IPS-20b (cell line): Measurements from ENCODE around the gene TGM1.
"Not testable (repeated sequence)": the region's sequence is repeated elsewhere in the genome, so short reads cannot be mapped to it uniquely, and the experiment has no call there.

ENCODE experiments used
- H3K27ac ChIP-seq: one replicate; pipeline ENCODE4 v1.5.1; 2013; ENCODE audit warnings: low read length
- H3K27me3 ChIP-seq: 2 replicates; pipeline ENCODE4 v1.6.1; 2013; ENCODE audit warnings: mild to moderate bottlenecking, low read length, inconsistent platforms; ENCODE audit not compliant: insufficient read depth
- H3K36me3 ChIP-seq: 2 replicates; pipeline ENCODE4 v1.6.1; 2013; ENCODE audit warnings: low read depth, mild to moderate bottlenecking, inconsistent platforms, low read length, moderate library complexity; ENCODE audit not compliant: insufficient read depth
- H3K4me1 ChIP-seq: 2 replicates; pipeline ENCODE4 v1.6.1; 2013; ENCODE audit warnings: mild to moderate bottlenecking, control low read depth, inconsistent platforms, low read length, moderate library complexity; ENCODE audit not compliant: insufficient read depth
- H3K4me3 ChIP-seq: 2 replicates; pipeline ENCODE4 v1.5.1; 2013; ENCODE audit warnings: mild to moderate bottlenecking, low read length, inconsistent platforms
- H3K9ac ChIP-seq: 2 replicates; pipeline ENCODE4 v1.6.1; 2013; ENCODE audit warnings: low read depth, mild to moderate bottlenecking, inconsistent platforms, low read length, moderate library complexity
- H3K9me3 ChIP-seq: 2 replicates; pipeline ENCODE4 v1.6.1; 2013; ENCODE audit warnings: mild to moderate bottlenecking, low read depth, low read length, inconsistent platforms; ENCODE audit not compliant: insufficient read depth

The TGM1 gene

DNA sequence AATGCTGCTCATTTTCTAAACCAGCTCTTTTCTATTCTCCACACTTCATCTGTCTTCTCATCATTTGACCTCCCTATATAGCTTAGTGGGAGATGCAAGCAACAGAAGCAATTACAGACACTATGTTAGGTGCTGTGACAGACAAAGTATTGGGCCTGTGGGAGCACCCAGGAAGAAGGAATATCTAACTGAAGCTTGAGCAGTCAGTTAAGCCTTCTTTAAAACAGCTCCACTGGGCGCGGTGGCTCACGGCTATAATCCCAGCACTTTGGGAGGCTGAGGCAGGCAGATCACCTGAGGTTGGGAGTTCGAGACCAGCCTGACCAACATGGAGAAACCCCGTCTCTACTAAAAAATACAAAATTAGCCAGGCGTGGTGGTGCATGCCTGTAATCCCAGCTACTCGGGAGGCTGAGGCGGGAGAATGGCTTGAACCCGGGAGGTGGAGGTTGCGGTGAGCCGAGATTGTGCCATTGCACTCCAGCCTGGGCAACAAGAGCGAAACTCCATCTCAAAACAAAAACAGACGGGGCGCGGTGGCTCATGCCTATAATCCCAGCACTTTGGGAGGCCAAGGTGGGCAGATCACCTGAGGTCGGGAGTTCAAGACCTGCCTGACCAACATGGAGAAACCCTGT is 59.6 kb downstream of the TGM1 start:
- H3K36me3 ChIP-seq, result peaks cover 47% of the 10 kb centered on the region
- H3K27me3 ChIP-seq, H3K4me1 ChIP-seq, H3K9me3 ChIP-seq, H3K9ac ChIP-seq: not testable (repeated sequence)
- peak overlapping the region; percentile 56 for H3K4me3 ChIP-seq
- peak overlapping the region; percentile 13 for H3K27ac ChIP-seq

- H3K9ac ChIP-seq, H3K4me1 ChIP-seq, H3K27me3 ChIP-seq, H3K9me3 ChIP-seq, H3K27ac ChIP-seq: not testable (repeated sequence)
- peak overlapping the region; percentile 56; the same call in 1 of the 2 replicates for H3K4me3 ChIP-seq
- H3K36me3 ChIP-seq, result peaks cover 39% of the 10 kb centered on the region
Measured at GRCh38 chr14:24202538-24202937, 60.4 kb downstream of the TGM1 start.
